Transverse colon (tissue), 3 donors: ENCODE results near the gene PKD1.

Experiments used
- CTCF ChIP-seq, 5 experiments: fragments of 200-600 bp in 3 of 5; fragments of 450-650 bp in 2 of 5; sonication (generic) in 3 of 5; IDR thresholded peaks; 1 replicate in 2 of 5; 2 replicates in 3 of 5; pipeline ENCODE4 v1.5.1; 2016 to 2017; ENCODE audit warnings: antibody characterized with exemption in 5 of 5, inconsistent platforms in 3 of 5, mild to moderate bottlenecking in 2 of 5, moderate library complexity in 1 of 5
- POLR2A ChIP-seq: fragments of 450-650 bp; IDR thresholded peaks from one replicate; pipeline ENCODE4 v1.6.1; 2016; ENCODE audit warnings: antibody characterized with exemption, mild to moderate bottlenecking, moderate library complexity

GRCh38 chr16:2161911-2162310 is 26.2 kb upstream of the PKD1 start:
- TF ChIP-seq CTCF (IDR thresholded peaks at IDR 0.05) (no peak), POLR2A (no peak)
